Inflammatory macrophage (primary cell): ENCODE data around the gene ERFL.

Experiments
- DNase-seq, 2 donors: peaks; one replicate each; pipeline ENCODE4 v3.0.0-alpha.2; 2020 to 2022

ERFL gene

DNA sequence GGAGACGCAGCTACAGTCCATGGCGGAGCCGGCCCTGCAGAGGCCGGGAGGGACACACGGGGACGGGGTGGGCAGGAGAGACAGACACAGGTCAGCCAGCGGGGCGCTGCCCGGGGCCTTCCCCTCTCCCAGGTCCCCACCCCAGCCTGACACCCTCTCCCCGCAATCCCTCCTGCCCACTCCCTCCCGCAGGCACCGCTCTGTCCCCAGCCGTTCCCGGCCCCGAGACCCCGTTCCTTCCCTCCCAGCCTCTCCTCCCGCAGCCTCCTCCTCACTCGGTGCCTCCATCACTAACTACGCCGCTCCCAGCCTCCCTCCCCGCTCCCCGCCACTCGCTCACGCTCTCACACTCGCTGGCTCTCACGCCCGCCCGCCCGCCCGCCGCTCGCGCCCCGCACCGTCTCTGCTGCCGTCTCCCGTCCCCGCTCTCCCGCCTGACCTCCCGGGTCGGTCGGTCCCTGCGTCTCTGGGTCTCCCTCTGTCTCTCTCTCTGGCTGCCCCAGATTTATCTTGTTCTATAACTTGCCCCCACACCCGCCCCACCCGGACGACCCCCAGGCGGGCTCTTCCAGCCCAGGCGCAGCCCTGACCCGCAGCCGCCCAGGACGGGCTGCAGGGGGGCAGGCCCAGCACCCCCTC, 15.2 kb downstream of the ERFL start:
- no peak for DNase-seq

DNA sequence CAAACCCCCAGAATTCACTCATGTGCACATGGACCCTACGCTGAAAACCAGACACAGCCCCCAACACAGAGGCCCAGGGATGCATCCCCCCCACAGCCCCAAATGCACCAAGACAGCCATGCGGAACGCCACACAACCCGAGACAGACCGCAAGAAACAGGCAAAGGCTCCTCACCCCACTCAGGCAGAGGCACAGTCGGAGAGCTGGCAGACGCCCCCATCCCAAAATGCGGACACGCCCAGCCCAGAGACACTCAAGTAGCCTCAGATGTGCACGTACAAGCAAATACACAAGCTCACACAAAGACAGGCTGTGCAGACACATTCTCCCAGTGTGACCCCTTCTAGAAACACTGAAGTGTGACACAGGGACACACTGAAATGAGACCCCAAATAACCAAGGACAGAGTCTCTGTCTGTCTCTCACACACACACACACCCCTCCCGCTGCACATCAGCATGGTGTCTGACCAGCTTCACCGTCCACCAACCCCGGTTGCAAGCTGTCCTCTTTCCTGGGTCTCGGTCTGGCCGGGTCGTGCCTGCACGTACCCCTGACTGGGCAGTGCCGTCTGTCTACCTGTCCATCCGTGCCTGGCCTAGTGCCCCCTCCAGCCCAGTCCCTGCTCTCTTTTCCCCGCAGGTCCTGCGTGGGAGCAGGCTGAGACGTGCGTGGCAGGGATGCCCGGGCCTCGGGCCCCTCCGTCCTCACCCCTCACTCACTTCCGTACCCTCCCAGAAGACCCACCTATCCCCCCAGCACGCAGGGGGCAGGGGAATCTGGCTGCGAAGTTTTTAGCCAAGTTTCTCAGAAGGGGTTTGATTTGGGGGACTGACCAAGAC, 16.1 kb downstream of the ERFL start:
- DNase-seq: no peak

DNA sequence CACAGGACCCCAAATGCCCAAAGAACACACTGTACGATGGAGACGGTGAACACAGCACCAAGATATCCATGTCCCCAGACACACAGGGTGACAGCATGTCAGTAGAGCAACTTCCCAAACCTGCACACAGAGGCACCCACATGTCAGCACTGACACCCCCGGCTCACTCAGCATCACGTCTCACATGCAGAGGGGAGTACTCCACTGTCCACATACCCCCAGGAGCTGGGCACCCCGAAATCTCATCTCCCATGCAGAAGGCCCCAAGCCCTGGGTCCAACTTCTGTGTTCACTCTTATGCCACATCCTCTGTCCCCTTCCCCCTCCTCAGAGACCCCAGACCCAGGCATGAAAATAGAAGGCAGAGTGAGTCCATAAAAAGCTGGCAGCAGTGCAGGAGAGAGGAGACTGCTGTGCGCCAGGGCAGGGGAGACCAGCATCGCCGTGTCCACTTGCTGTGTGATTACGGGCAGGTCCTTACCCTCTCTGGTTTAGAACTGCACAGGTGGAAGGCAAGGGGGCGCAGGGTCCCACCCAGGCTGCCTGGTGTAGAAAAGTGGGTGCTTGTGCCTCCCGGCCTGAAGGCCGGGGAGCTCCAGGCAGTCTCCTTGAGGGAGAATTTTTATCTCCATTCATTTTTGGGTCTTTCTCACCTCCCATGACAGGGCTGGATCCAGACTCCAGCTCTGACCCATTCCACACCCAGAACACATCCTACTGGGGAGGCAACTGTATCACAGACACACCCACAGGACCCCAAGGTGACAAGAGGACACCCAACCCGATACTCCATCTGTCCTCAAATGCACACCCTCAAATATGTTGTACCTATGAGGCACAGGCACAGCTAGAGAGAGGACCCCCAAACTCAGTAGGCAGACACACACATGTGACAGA, 17.0 kb downstream of the ERFL start:
- no peak for DNase-seq

DNA sequence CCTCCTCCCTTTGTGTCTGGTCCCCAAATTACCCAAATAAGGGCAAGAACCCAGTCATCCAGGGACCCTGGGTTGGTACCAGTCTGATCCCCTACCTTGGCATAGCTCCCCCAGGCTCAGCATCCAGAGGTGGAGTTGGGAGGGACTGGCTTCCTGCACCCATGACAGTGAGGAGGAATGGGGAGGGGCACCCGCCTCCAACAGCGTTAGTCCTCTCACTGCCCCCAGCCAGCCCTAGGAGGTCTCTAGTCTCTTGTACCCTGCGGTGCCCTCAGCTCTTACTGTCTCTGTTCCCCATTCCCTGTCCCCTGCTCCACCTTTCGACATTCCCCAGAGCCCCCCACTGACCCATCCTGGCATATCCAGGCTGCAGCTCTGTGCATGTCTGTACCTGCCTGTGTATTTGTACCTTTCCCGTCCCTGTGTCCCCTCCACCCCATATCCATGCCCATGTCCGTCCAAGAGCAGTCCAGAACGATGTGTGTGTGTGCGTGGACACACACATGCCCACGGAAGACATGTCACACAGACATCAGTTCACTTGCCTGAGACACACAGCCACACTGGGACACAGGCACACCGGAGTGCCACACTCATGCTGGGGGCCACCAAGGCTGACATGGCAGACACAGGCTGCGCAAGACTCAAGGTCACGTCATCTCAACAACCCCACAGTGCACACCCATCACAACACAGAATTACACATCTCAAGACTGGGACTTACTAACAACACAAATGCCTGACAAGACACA, 17.8 kb downstream of the ERFL start:
- DNase-seq: no peak

DNA sequence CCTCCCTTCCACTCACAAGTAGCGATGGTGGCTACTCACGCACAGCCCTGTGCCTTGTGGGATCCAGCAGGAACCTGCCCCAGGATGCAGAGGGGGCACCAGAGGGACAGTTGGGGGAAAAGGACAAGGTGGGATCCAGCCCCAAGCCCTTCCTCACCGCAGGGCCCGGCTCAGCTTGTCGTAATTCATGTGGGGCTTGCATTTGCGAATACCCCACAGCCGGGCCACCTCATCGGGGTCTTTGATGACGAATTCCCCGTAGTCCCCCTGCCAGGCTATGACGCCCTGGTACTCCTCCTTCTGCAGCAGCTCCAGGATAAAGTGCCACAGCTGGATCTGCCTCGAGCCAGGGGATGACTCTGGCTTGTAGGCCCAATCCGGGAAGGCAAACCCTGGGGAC, 18.5 kb downstream of the ERFL start:
- DNase-seq: no peak

DNA sequence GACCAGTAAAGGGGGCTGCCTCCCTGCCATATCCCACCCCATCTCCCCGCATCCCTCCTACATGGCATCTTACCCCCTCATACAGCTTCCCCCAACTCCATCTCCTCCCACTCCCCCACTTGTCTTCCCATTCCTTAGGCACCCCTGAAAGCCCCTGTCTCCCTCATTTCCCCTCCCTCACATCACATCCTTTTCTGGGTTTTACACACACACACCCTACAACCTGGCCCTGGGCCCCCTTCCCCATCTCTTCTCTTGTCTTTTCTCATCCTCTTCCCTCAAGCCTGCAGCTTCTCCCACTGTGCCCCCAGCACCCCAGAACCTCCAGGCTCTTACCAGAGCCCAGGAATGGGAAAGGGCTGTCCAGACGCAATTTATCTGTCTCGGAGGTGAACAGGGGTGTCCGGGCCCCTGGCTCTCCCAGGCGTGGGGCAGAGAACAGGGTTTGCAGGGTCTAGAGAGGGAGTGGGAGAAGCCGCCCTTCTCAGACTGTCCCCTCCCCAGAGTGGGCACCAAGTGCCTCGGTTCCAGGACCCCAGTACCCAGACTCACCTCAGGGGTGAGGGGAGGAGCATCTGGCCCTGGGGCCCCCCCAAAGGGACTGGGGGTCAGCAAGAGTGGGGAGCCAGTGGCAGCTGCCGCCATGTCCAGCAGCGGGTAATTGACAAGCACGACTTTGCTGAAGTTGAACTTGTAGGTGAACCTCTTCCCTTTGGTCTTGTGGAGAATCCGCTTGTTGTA, 19.4 kb downstream of the ERFL start:
- DNase-seq: no peak

DNA sequence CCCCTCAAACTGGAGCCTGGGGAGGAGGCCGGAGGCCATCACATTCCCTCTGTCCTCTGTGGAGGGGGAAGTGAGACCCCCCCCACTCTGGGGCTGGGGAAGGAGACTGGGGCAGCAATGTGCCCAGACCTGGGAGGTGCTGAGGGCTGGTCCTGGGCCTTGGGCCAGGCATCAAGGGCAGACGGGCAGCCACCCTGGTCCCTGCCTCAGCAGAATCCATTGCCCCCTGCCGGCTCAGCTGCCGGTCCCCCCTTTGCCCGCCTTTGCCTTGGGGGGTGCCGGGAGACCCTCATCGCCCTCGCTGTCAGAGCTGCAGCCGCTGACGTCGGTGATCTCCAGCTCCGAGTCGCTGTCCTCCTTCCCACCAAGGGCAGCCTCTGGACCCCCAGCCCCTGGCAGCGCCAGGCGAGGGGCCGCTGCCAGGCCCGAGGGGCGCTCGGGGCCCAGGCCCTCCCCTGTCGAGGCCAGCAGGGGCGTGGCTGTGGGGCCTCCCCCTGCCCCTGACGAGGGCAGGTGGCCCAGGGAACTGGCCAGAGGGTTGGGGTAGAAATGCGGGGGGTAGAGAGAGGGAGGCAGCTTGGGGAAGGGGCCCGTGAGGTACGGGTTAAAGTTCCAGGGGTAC, 20.1 kb downstream of the ERFL start:
- no peak for DNase-seq

DNA sequence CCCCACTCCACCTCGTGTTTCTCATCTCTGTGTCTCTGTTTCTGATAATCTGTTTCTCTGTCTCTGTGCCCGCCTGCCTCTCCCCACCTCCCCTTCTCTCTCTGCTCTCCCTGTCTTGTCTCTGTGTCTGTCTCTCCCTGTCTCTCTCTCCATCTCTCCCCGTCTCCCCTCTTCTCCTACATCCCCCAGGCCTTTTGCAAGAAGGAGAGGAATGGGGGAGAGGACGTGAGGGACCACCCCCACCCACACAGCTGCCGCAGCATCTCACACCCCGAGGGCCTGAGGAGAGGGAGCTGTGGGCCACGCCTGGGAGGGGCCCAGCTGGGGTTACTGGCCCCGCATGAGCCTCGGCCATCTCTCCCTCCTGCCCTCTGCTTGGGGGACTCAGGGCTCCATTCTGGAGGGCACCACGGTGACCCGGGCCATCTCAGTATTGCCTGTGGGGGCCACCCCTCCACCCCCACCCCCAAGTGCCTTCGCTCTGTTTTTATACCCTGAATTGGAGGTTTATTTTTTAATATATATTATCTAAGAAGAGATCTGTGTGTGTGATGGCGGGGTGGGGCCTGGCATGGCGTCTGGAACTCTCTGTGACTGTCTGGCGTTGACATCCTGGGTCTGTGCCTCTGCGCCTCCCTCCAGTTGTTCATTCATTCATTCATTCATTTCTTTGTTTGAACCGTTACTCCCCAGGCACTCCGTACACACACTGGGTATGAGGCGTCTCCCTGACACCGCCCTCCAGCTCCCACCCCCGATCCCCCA, 21.2 kb downstream of the ERFL start:
- no peak for DNase-seq

DNA sequence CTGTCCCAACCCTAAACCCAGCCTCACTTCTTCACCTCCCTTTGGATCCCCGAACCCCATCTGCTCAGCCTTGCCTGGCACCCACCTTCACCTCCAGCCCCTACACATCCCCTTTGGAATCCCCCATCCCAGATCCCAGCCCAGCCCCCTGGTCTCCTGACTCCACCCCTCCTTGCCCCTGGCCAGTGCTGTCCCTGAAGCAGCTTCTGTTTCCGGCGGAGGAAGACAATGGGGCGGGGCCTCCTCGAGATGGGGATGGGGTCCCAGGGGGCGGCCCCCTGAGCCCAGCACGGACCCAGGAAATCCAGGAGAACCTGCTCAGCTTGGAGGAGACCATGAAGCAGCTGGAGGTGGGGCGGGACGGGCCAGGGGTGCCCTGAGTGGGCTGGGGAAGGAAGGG, 22.0 kb downstream of the ERFL start:
- no peak for DNase-seq

DNA sequence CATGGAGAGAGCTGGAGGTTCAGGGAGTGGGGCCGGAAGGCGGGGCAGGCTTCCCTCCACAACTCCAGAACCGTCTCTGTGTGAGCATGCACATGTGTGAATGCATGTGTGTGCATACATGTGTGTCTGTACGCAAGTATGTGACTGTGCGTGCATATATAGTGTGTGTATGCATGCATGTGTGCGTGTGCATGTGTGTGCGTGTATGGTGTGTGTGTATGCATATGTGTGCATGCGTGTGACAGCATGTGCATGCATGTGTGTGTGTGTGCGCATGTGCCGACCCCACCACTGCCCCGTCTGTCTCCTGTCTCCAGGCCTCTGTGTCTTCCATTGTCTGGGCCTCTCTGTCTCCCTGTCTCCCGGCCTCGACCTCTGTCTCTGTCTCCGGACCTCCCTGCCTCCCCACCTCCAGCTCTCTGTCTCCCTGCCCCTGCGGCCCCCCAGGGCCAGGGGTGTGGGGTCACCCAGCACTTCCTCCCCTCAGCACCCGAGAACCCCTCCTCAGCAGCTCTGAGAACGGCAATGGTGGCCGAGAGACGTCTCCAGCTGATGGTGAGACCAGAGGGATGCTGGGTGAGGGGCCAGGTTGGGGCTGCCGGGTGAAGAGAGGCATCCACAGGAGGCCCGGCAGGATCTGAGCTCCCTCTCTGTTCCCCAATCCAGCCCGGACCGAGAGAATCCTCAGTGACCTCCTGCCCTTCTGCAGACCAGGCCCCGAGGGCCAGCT, 22.8 kb downstream of the ERFL start:
- no peak for DNase-seq

DNA sequence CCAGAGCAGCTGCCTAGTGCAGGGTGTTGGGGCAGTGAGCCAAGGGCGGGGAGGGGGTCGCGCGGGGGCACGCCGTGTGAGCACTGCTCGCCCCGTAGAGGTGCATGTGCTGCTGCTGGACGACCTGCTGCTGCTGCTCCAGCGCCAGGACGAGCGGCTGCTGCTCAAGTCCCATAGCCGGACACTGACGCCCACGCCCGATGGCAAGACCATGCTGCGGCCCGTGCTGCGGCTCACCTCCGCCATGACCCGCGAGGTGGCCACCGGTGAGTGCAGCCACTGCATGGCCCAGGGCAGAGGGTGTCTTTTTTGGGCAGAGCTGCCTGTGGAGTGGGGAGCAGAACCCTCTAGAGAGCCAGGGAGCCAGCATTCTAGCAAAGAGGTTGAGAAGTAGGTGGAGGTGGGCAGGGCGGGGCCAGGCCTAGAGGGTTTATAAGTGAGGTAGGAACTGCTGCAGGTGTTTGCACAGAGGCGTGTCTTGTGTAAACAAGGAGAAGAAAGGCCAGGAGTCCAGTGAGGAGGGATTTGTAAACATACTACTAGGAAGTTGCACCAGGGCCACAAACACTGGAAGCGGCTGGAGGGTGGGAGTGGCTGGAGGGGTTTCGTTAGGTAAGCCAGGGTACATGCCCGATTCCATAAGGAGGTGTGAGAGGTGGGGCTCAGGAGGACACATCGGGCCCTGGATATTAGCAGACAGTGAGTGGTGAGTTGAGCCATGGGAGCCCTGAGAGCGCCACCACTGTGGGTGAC, 24.0 kb downstream of the ERFL start:
- DNase-seq: no peak

DNA sequence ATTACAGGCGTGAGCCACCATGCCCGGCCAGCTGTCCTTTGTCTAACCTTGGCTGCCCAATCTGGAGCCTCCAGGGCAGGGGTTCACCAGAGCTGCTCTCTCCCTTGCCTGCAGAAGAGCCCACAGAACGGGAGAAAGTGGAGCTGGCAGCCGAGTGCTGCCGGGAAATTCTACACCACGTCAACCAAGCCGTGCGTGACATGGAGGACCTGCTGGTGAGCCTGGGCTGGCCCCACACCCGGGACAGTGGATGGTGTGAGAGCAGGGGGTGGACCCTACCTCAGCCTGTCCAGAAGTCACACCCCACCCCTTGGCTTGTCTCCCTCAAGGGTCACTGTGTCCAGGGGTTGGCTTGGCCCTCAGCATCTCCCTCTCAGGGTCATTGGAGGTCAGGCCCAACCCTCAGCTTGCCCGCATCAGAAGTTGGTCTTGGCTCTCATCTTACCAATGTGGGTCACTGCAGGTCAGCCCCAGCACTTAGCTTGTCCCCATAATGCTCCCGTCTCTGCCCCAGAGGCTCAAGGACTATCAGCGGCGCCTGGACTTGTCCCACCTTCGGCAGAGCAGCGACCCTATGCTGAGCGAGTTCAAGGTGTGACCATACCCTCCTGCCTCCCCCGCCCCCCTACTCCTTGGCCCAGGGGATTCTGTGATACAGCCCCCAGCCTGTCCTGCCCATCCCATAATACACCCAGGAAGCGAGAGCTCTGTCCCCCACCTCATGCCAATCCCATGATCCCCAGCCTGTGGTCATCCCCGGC, 24.9 kb downstream of the ERFL start:
- no peak for DNase-seq

DNA sequence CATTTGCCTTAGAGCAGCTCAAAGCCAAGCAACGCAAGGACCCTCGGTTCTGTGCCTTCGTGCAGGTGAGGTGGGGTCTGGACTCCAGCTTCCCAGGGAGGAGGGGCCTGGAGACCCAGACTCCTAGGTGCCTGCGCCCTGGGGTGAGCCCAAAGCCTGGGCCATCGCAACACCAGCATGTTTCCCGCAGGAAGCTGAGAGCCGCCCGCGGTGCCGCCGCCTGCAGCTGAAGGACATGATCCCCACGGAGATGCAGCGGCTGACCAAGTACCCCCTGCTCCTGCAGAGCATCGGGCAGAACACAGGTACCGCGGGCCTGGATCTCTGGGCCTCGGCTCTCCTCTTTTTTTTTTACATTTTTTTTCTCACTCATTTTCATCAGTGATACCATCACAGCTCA, 25.7 kb downstream of the ERFL start:
- no peak for DNase-seq

DNA sequence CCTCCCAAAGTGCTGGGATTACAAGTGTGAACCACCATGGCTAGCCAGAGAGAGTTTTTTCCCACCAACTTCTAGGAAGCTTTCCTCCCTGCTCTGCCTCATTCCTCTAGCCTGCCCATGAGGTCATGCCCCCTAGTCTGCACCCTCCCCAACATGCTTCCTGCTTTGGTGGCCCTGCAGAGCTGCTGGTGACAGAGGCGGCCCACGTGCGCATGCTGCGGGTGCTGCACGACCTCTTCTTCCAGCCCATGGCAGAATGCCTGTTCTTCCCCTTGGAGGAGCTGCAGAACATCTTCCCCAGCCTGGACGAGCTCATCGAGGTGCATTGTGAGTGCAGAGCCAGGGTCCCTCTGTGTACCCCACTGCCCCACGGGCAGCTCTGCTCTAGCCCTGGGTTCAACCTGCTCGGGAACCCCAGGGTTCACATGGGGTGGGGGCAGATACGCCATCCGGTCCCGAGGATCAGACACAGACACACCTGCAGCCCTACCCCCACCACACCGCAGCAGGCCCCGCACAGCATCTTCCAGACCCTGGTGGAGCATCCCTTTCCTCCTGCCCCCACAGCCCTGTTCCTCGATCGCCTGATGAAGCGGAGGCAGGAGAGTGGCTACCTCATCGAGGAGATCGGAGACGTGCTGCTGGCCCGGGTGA, 26.4 kb downstream of the ERFL start:
- no peak for DNase-seq

DNA sequence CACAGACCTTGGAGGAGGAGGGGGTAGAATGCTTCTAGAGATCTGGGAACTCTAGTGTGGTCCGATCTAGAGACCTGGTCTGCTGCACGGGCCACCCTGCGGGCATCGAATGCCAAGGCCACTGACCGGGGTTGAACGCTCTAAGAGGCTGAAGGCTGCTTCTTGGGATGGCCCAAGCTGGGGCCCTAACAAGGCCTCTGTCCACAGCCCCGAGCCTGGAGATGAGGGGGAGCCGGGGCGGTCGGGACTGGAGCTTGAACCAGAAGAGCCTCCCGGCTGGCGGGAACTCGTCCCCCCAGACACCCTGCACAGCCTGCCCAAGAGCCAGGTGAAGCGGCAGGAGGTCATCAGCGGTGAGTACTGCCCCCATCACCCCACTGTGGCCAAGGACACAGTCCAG, 30.0 kb downstream of the ERFL start:
- DNase-seq: no peak

DNA sequence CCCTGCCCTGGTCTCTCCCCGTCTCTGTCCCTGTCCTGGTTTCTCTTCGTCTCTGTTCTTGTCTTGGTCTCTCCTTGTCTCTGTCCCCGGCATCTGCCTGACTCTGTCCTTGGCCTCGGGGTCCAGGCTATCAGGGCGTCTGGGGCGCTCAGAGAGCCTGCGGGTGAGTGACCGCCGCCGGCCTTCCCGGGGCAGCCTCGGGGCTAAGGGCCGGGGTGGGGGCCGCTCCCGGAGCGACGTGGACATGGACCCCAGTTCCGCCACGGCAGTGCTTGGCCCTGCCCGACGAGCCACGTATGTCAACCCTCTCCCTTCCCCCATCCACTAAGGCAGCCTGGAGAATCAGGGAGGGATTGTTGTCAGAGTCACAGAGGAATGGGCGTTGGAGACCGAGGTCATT, 30.4 kb downstream of the ERFL start:
- DNase-seq: no peak

DNA sequence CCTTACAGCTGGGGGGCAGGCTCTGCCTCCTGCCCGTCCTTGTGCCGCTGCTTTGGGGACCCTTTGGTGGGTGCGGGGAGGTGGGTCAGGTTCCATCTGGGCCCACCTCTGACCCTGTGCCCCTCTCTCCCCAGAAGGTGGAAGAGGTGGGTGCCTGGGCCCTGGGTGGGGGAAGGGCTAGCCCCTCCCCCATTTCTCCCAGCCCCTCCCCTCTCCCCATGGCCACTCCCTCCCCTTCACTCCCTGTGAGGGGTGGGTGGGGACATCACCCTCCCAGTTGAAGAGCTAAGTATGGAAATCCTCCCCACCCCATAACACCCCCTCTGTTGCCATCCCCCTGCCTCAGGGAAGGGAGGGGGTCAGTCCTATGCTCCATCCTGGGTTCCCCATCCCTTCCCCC, 31.1 kb downstream of the ERFL start:
- no peak for DNase-seq

DNA sequence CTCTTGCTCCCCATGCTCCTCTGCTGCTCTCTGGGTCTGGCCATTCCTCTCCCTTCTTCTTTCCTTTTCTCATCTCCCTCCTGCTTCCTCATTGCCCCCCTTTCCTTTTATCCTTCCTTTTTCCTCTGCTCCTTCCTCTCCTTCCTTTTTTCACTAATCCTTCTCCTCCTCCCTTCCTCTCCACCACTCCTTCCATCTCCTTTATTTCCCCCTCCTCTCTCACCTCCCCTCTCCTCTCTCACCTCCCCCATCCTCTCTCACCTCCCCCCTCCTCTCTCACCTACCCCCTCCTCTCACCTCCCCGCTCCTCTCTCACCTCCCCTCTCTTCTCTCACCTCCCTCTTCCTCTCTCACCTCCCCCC, 31.7 kb downstream of the ERFL start:
- no peak for DNase-seq
